Activated CD4-positive, alpha-beta T cell treated with anti-CD3 and anti-CD28 coated beads, Interleukin-2, amount 50 U/mL, for 4 hours (primary cell): ENCODE measurements around the gene TAOK1.
A peak's percentile ranks its signal among the peaks of the same experiment; 100 is the strongest.

Experiments
- DNase-seq, 2 experiments: peaks; one replicate each; pipeline ENCODE4 v3.0.0-alpha.2; 2020

The TAOK1 gene

GRCh38 chr17:29584452-29585079, 194.4 kb downstream of the TAOK1 start:
- no peak for DNase-seq

- no peak for DNase-seq
These were observed 195.1 kb downstream of the TAOK1 start for GRCh38 chr17:29585080-29585751.

- no peak for DNase-seq
These were observed 196.7 kb downstream of the TAOK1 start for GRCh38 chr17:29586676-29587469.

- no peak for DNase-seq
These were observed 197.4 kb downstream of the TAOK1 start for GRCh38 chr17:29587591-29587990.

GRCh38 chr17:29588017-29588561, 197.9 kb downstream of the TAOK1 start:
- DNase-seq: no peak

GRCh38 chr17:29588562-29589411, 198.6 kb downstream of the TAOK1 start:
- peak; percentile 65 to 74 for DNase-seq

- DNase-seq: peak; percentile 68 to 71
These were observed 199.6 kb downstream of the TAOK1 start, which contains the start of gene GIT1 for GRCh38 chr17:29589524-29590410. TSS of gene GIT1 (minus strand) at chr17:29589648. CDS start at chr17:29589378, 270 bp downstream.

DNA sequence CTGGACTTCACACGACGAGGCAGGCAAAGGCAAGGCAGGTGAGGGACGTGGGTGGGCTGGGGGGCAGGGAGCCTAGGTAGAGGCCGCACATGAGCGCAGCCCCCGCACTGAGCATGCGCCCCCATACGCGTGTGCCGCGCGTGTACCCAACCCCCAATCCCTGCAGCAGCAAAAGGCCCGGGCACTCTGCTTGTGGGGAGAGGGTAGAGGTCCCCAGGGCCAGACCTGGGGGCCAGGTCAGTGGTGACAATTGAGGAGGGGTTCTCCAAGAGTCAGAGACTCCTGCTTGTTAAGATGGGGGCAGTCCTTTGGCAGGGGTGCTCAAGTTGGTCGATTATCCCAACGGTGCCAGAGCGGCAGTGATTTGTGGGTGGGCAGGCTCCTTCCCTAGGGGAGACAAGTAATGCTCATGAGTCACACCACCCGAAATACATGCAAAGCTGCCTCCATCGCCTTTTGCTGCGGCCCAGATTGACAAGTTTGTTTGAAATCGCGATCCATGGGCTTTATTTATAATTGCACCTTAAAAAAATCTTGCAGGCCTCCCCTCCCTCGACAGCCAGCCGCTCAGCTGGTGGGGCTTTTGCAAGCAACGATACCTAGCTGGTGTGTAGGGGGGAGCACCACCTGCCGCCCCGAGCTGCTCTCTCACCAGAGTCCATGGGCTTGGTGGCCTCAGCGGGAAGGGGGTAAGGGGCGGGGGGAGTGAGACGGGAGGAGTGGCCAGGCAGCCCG, 200.4 kb downstream of the TAOK1 start:
- no peak for DNase-seq

DNA sequence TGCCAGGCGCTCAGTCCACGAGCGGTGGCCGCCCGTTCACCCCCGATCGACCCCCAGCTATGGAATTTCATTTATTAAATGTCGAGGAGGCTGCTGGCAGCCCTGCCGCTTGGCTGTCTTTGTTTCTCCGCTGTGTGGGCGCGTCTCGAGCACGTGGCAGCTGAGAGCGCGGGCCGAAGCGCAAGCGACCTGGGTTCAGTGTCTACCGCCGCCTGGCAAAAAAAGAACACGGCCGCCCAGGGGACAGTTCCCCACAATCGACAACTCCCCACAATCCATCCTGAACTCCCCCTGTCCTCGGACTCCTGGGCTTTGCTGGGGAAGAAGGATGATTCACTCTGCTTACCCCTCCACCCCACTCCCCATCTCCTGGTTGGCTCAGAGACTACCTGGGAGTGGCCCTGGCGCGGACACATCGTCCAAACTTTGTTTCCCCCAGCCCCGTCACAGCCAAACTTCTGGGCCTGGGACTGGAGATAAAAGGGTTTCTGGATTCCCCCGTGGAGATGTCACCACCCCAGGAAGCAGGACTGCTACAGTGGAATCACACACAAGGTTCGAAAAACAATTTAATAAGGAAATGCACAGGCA, 201.1 kb downstream of the TAOK1 start:
- peak in 1 of 2 experiments; percentile 38 for DNase-seq

DNA sequence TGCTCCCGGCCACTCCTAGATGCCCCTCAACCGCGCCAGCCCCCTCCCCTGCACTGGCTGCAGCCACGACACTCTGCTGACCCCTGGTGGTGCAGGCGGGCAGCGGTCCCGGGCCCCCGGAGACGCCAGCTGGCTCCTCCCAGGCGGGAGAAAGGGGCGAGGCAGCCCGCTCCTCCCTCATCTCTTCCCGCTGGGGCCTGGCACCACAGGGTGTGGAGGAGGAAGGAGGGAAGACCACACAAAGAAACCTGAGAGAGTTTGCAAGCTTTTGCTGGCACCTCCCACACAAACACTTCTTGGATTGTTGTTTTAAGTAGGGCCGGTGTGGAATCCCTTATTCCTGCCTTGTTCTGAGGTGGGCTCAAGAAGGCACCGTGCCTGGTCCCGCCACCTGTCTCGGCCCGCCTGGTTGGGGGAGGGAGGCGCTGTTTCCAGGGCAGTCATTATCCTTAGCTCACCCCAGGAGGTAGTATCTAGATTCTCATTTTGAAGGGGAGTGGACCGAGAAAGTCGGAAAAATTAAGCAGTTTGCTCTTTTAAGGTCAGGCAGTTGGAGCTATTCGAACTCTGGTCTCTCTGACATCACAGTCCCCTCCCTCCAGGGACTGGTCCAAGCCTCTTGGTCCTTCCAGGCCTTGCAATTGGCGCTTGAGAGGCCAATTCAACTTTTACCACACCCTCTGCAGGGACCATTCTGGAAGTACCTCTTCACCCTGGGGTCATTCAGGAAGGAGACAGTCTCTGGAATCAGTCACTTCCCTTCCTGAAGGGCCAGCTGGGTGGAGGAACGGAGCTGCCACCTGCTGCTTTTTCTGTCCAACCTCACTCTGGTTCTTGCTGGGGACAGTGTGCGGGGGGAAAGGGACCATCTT, 201.8 kb downstream of the TAOK1 start:
- DNase-seq: peak; percentile 65 to 70

DNA sequence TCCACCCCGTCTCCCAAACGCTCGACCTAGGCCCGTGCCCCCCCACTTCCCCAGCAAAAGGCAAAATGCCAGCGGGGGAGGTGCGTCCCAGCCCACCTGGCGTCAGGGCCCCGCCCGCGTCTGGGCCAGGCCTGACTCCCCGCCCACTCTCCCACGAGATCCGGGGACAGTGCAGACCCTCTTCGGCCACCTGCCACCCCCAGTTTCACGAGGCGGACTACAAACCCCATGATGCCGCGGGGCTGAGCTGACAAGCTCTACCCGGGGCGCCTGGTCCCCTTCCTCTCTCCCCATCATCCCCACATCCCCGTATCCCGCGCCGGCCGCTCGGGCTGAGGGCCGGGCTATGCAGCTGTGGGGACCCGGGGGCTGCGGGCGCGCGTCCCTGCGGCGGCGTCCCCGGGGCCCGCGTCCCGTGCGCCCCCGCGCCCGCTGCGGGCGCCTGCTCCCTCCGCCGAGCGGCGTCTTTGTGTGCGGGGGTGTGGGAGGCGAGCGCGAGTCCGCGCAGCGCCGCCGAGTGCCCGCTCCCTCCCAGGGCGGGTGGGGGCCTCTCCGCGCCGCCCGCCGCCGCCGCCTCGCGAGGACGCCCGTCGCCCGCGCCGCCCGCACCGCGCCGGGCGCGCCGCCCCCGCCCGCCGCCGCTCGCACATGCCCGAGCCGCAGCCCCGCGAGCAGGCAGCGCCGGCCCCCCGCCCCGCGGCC, 202.8 kb downstream of the TAOK1 start, which contains the start of gene ANKRD13B:
TSS of gene ANKRD13B (plus strand) at position 283 of the 702 bp plus-strand sequence. CDS start 490 bp downstream, outside the sequence.
- no peak for DNase-seq

- DNase-seq: no peak
These were observed 203.7 kb downstream of the TAOK1 start for GRCh38 chr17:29593591-29594518.

GRCh38 chr17:29594519-29595090, 204.4 kb downstream of the TAOK1 start:
- DNase-seq: no peak

- no peak for DNase-seq
These were observed 205.2 kb downstream of the TAOK1 start for GRCh38 chr17:29595107-29595942.

DNA sequence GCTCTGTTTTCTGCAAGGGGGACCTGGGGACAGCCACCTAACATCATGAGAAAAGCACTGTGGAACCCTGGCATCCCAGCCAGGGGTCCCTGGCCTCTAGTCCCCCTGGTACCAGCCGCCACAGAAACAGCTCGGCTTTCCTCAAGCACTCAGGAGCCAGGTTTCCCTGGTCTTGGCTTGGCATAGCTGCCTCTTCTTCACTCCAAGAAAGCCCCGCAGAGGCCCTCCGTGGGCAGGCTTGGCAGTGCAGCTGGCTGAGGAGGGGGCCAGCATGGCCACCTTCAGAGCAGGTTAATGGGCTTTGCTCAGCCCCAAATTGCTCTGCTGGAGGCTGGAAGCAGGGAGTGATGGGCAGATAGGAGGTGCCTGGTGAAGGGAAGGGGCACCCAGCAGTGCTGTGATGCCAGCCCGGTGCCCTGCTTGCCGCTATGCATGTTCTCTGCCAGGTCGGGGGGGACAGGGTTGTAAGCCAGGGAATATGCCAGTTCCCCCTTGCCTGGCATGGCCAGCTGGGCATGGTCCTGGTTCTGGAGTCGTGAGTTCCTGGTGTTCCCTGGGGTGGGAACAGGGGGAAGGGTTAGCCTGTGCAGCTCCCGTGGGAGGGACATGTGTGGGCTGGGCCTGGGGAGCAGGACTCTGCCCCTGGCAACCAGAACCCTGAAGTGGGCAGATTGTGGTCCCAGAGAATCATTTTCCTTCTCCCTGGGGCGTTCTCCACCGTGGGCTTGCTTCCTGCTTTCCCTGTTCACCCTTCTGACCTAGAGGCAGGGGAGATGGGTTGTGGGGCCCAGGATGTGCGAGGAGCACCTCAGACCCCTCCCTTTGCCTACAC, 206.0 kb downstream of the TAOK1 start:
- DNase-seq: no peak
